MCF 10A (cell line): Measurements from ENCODE around the gene TAF9B. TPM values are rescaled to one million over a fixed set of nuclear protein-coding genes. Genes with fewer than 3 reads are reported as not detected.
"Not testable (repeated sequence)": the region's sequence is repeated elsewhere in the genome, so short reads cannot be mapped to it uniquely, and the experiment has no call there.

Experiments used
- BruUV-seq: library from RNA; stranded (reverse); fragments of 400-500 nt; replicated peaks from 2 replicates; lab custom pipeline; 2021; lab: Mats Ljungman, UMichigan
- CTCF ChIA-PET: fragments of 300-600 bp; sonication (Branson Sonifier 250); formaldehyde crosslinking; extraction: SDS; loops from one replicate; lab custom pipeline; 2021; ENCODE audit warnings: antibody characterized with exemption, inconsistent platforms; lab: Yijun Ruan, JAX
- POLR2A ChIA-PET: fragments of 300-600, 350-650 bp; sonication (Branson Sonifier 250); formaldehyde crosslinking; extraction: SDS; loops from one replicate; lab custom pipeline; 2020; ENCODE audit warnings: antibody characterized with exemption, inconsistent platforms; lab: Yijun Ruan, JAX
- DNase-seq: peaks from one replicate; pipeline ENCODE4 v3.0.0-alpha.2; 2018; ENCODE audit not compliant: unreplicated experiment
- H3K27ac Mint-ChIP-seq: one replicate; pipeline ENCODE4 v1.8.0; 2022; ENCODE audit warnings: mild to moderate bottlenecking, low read depth, mixed read lengths; ENCODE audit not compliant: unreplicated experiment
- H3K27me3 Mint-ChIP-seq: one replicate; pipeline ENCODE4 v1.8.0; 2022; ENCODE audit warnings: mixed read lengths; ENCODE audit not compliant: insufficient read depth, unreplicated experiment
- H3K36me3 Mint-ChIP-seq: one replicate; pipeline ENCODE4 v1.8.0; 2022; ENCODE audit warnings: mild to moderate bottlenecking, moderate library complexity, mixed read lengths; ENCODE audit not compliant: insufficient read depth, unreplicated experiment
- H3K4me1 Mint-ChIP-seq: one replicate; pipeline ENCODE4 v1.8.0; 2022; ENCODE audit warnings: mixed read lengths; ENCODE audit not compliant: insufficient read depth, unreplicated experiment
- H3K4me3 Mint-ChIP-seq: one replicate; pipeline ENCODE4 v1.8.0; 2022; ENCODE audit warnings: mild to moderate bottlenecking, moderate library complexity, mixed read lengths; ENCODE audit not compliant: unreplicated experiment
- H3K9me3 Mint-ChIP-seq: one replicate; pipeline ENCODE4 v1.8.0; 2022; ENCODE audit warnings: mixed read lengths; ENCODE audit not compliant: unreplicated experiment
- intact Hi-C: fragments of 100-400 bp; cut with micrococcal nuclease; formaldehyde crosslinking; loops from 2 replicates; pipeline ENCODE4 v1.14.1; 2022
- total RNA-seq: library from RNA; stranded (reverse); gene quantifications from 2 replicates; pipeline ENCODE4 v1.2.3, GENCODE V29; 2022
- TF ChIP-seq, protein P1 (sequence below): fragments of 200-600 bp; IDR thresholded peaks from one replicate; pipeline ENCODE4 v1.8.0; 2022; ENCODE audit warnings: antibody characterized with exemption, mild to moderate bottlenecking; ENCODE audit not compliant: unreplicated experiment

The TAF9B gene
- total RNA-seq, 1 experiment from 2014 or later, result 11.8 TPM

DNA sequence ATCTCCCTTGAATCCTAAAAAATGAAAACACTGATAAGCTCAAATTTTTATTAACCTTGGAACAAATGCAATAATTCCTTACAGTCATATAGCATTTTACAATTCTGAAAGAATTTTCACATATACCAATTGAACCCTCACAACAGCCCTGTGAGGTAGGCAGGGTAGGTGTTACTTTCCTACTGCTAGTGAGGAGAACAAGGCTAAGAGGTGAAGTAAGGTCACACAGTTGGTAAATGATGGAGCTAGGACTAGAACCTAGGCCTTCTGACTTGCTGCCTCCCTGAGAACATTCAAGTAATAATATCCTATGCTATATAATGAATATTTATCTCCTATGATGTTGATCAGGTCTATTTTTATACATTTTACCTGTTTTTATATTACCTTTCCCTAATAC is 9.7 kb downstream of the TAF9B start:
- DNase-seq, result no peak
- Mint-ChIP-seq H3K27me3 (no peaks in the 10 kb centered on the region), H3K36me3 (peaks cover 61% of the 10 kb centered on the region), H3K4me1 (no peaks in the 10 kb centered on the region), H3K27ac (no peak overlapping the region), H3K4me3 (no peak overlapping the region), H3K9me3 (no peaks in the 10 kb centered on the region)
- ChIA-PET CTCF (no interaction called here), POLR2A (interaction anchor here (1.0 to 1.8 kb wide), 3 partner anchors 9 to 261 kb away, joined by 5 to 7 read pairs (median 6); partner anchors contain the start of gene TAF9B)
- TF ChIP-seq, protein P1, sequence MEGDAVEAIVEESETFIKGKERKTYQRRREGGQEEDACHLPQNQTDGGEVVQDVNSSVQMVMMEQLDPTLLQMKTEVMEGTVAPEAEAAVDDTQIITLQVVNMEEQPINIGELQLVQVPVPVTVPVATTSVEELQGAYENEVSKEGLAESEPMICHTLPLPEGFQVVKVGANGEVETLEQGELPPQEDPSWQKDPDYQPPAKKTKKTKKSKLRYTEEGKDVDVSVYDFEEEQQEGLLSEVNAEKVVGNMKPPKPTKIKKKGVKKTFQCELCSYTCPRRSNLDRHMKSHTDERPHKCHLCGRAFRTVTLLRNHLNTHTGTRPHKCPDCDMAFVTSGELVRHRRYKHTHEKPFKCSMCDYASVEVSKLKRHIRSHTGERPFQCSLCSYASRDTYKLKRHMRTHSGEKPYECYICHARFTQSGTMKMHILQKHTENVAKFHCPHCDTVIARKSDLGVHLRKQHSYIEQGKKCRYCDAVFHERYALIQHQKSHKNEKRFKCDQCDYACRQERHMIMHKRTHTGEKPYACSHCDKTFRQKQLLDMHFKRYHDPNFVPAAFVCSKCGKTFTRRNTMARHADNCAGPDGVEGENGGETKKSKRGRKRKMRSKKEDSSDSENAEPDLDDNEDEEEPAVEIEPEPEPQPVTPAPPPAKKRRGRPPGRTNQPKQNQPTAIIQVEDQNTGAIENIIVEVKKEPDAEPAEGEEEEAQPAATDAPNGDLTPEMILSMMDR, result no peak
- intact Hi-C loops, result loop anchor here (10.0 kb wide), 1 partner anchor 385 kb away; no protein-coding TSS in a partner anchor
- no TSS peak for BruUV-seq

DNA sequence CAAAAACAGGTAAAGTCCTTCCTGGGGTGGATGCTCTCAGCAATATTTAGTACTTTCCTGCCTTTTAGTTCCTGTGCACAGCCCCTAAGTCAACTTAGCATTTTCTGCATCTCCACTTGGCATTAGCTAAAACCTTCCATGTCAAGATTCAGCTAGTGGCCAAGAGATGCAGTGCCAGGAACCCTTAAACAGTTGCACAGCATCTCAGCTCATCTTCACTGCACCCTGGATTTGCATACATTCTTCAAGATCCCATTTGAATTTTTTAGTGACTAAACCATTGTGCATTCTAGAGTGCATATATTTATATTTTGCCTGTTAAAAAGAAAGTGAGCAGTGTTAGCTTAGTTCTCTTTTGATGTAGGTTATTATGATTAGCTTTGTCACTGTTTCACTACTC is 13.7 kb downstream of the TAF9B start:
- H3K27ac Mint-ChIP-seq, intact Hi-C loops: not testable (repeated sequence)
- TSS peak; percentile 60 for BruUV-seq

DNA sequence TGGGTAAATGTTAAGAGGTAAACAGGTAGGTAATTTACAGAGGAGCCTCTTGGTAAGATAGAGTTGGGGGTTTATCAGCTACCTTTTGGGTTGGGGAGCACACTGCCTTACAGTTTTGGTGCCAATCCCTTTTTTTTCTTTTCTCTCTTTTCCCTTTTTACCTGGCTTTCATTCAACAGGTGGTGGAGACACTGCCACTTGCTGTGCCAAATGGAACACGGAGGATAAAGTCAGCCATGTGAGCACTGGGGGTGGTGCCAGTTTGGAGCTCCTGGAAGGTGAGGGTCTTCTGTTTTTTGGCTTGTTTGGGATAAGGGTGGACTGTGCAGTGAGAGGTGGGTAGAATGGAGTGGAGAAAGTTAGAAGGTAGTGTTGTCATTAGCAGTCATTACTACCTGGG is 14.3 kb downstream of the TAF9B start:
- ChIA-PET POLR2A (interaction anchor here (1.1 to 1.2 kb wide), 2 partner anchors 11 to 15 kb away, joined by 3 to 7 read pairs; partner anchors contain the start of gene TAF9B), CTCF (interaction anchor here (0.9 to 1.1 kb wide), 2 partner anchors 11 to 14 kb away, joined by 3 to 6 read pairs; partner anchors contain the start of gene TAF9B)
- no peaks in the 10 kb centered on the region for H3K27me3 Mint-ChIP-seq
- H3K4me3 Mint-ChIP-seq, result no peak overlapping the region
- H3K4me1 Mint-ChIP-seq, result no peaks in the 10 kb centered on the region
- TF ChIP-seq, protein P1, result no peak
- H3K9me3 Mint-ChIP-seq, result no peaks in the 10 kb centered on the region
- DNase-seq, result no peak
- no TSS peak for BruUV-seq
- peaks cover 90% of the 10 kb centered on the region for H3K36me3 Mint-ChIP-seq
- no peak overlapping the region for H3K27ac Mint-ChIP-seq
- intact Hi-C loops, result no loop called here

More for the DNA sequence above, 13.7 kb downstream of the TAF9B start:
- ChIA-PET CTCF (interaction anchor here (0.5 to 1.1 kb wide), 2 partner anchors 10 to 808 kb away, joined by 3 to 4 read pairs; no protein-coding TSS in a partner anchor), POLR2A (interaction anchor here (0.6 to 1.6 kb wide), 4 partner anchors 10 to 476 kb away, joined by 3 to 7 read pairs (median 3); partner anchors contain the start of gene TAF9B)
- H3K4me3 Mint-ChIP-seq, H3K27me3 Mint-ChIP-seq, DNase-seq, H3K9me3 Mint-ChIP-seq, H3K4me1 Mint-ChIP-seq: not testable (repeated sequence)
- peaks cover 92% of the 10 kb centered on the region for H3K36me3 Mint-ChIP-seq

DNA sequence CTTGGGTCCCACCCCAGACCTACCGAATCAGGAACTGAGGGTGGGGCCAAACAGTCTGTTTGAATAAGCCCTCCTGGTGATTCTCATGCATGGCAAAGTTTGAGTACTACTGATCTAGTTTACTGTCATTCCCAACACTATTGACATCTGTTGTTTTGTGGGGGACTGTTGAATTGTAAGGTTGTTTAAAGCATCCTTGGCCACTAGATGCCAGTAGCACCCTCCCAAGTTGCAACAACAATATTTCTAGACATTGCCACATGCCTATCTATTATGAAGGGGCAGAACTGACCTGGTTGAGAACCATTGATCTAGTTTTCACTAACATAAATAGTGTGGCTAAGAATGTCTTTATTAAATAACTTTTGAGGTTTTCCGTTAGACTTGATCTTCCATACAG is 15.1 kb downstream of the TAF9B start:
- no peak overlapping the region for H3K4me3 Mint-ChIP-seq
- H3K9me3 Mint-ChIP-seq, result no peaks in the 10 kb centered on the region
- H3K36me3 Mint-ChIP-seq, result peaks cover 91% of the 10 kb centered on the region
- no peak for DNase-seq
- TF ChIP-seq, protein P1, result peak; percentile 18
- CTCF ChIA-PET, result interaction anchor here (0.9 kb wide), 1 partner anchor 14 kb away, joined by 6 read pairs; the partner anchor contains the start of gene TAF9B
- H3K27ac Mint-ChIP-seq, result no peak overlapping the region
- no TSS peak for BruUV-seq
- no peaks in the 10 kb centered on the region for H3K4me1 Mint-ChIP-seq
- H3K27me3 Mint-ChIP-seq, result no peaks in the 10 kb centered on the region
- intact Hi-C loops, result loop anchor here (5.0 kb wide), 1 partner anchor 958 kb away; no protein-coding TSS in a partner anchor
- POLR2A ChIA-PET, result no interaction called here
